ENCODE data around the gene ADGB. TPM values are rescaled to one million over a fixed set of nuclear protein-coding genes. Genes with fewer than 3 reads are reported as not detected.
"Not testable (repeated sequence)": the region's sequence is repeated elsewhere in the genome, so short reads cannot be mapped to it uniquely, and the experiment has no call there.

ADGB gene
- total RNA-seq, 1 experiment from 2014 or later: not detected

DNA sequence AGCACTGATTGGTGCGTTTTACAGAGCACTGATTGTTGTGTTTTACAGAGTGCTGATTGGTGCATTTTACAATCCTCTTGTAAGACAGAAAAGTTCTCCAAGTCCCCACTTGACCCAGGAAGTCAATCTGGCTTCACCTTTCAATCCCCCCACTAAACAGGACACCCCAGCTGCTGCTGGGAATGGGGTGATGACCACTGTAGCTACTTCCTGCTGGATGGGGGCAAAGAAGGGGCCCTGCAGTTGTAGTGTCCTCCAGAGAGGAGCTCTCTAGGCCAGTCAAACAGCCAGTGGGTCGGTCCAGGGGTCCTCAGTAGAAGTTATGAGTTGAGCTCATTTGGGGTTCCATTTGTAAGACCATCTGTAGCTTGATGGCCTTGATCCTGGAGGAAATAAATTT lies 194.4 kb downstream of the ADGB start:
- DNase-seq (ENCODE audit: low read depth, low spot score); H3K4me2 ChIP-seq (ENCODE audit: low read length); POLR2A ChIA-PET; BruUV-seq (replicated peaks); H3K9me3 ChIP-seq (ENCODE audit: control insufficient read depth in 1 of 2, insufficient read depth in 1 of 2, low read depth in 1 of 2, low read length in 2 of 2); intact Hi-C loops (cut with micrococcal nuclease); H3K4me1 ChIP-seq (ENCODE audit: control insufficient read depth in 1 of 2, insufficient read depth in 2 of 2, low read length in 2 of 2); H3K36me3 ChIP-seq (ENCODE audit: control insufficient read depth in 1 of 2, insufficient read depth in 2 of 2, low read length in 2 of 2); H3K9ac ChIP-seq (ENCODE audit: low read length); H2AFZ ChIP-seq (ENCODE audit: low read depth, low read length, poor library complexity, severe bottlenecking); ATAC-seq; H3K9me2 ChIP-seq (ENCODE audit: insufficient read depth); CTCF ChIA-PET; H3K4me3 ChIP-seq (replicated peaks in 1 of 2; ENCODE audit: low read depth in 1 of 2, low read length in 2 of 2); H3K79me2 ChIP-seq (ENCODE audit: insufficient read depth, low read length); H4K20me1 ChIP-seq (ENCODE audit: insufficient read depth); RAD21 ChIA-PET (ENCODE audit: low non-redundant PET in 1 of 2, low total read pairs in 2 of 2, uncharacterized antibody in 2 of 2, unreplicated experiment in 2 of 2); H3K27ac ChIP-seq (ENCODE audit: low read depth, low read length); H3K27me3 ChIP-seq (ENCODE audit: insufficient read depth, low read length): not testable (repeated sequence)

DNA sequence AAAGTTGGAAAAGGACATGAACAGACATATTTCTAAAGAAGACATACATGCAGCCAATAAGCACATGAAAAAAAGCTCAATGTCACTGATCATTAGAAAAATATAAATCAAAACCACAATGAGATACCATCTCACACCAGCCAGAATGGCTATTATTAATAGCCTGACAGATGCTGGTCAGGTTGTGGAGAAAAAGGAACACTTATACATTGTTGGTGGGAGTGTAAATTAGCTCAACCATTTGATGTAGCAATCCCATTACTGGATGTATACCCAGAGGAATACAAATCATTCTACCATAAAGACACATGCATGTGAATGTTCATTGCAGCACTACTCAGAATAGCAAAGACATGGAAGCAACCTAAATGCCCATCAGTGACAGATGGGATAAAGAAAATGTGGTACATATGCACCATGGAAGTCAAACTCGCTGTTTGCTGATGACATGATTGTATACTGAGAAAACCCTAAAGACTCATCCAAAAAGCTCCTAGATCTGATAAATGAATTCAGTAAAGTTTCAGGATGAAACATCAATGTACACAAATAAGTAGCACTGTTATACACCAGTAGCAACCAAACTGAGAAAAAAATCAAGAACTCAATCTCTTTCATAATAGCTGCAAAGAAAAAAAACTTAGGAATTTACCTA lies 196.8 kb downstream of the ADGB start:
- Histone ChIP-seq H4K20me1 (ENCODE audit: insufficient read depth) (no peaks in the 10 kb centered on the region), H3K4me1 (ENCODE audit: control insufficient read depth in 1 of 2, insufficient read depth in 2 of 2, low read length in 2 of 2) (no peaks in the 10 kb centered on the region), H3K79me2 (ENCODE audit: insufficient read depth, low read length) (no peaks in the 10 kb centered on the region), H3K9ac (ENCODE audit: low read length) (no peak overlapping the region), H3K9me3 (ENCODE audit: control insufficient read depth in 1 of 2, insufficient read depth in 1 of 2, low read depth in 1 of 2, low read length in 2 of 2) (peaks cover 3 to 7% of the 10 kb centered on the region in 2 experiments; a peak in 1 of 4 replicates), H3K9me2 (ENCODE audit: insufficient read depth) (no peaks in the 10 kb centered on the region), H3K27ac (ENCODE audit: low read depth, low read length) (no peak overlapping the region), H3K4me3 (replicated peaks in 1 of 2; ENCODE audit: low read depth in 1 of 2, low read length in 2 of 2) (no peak overlapping the region), H2AFZ (ENCODE audit: low read depth, low read length, poor library complexity, severe bottlenecking) (no peak overlapping the region), H3K36me3 (ENCODE audit: control insufficient read depth in 1 of 2, insufficient read depth in 2 of 2, low read length in 2 of 2) (no peaks in the 10 kb centered on the region), H3K4me2 (ENCODE audit: low read length) (no peak overlapping the region), H3K27me3 (ENCODE audit: insufficient read depth, low read length) (no peaks in the 10 kb centered on the region)
- intact Hi-C loops (cut with micrococcal nuclease): no loop called here
- ChIA-PET POLR2A (no interaction called here), CTCF (no interaction called here), RAD21 (ENCODE audit: low non-redundant PET in 1 of 2, low total read pairs in 2 of 2, uncharacterized antibody in 2 of 2, unreplicated experiment in 2 of 2) (no interaction called here)
- BruUV-seq (replicated peaks): no TSS peak
- DNase-seq (ENCODE audit: low read depth, low spot score): no peak
- no peak for ATAC-seq
- TF ChIP-seq, protein P1, sequence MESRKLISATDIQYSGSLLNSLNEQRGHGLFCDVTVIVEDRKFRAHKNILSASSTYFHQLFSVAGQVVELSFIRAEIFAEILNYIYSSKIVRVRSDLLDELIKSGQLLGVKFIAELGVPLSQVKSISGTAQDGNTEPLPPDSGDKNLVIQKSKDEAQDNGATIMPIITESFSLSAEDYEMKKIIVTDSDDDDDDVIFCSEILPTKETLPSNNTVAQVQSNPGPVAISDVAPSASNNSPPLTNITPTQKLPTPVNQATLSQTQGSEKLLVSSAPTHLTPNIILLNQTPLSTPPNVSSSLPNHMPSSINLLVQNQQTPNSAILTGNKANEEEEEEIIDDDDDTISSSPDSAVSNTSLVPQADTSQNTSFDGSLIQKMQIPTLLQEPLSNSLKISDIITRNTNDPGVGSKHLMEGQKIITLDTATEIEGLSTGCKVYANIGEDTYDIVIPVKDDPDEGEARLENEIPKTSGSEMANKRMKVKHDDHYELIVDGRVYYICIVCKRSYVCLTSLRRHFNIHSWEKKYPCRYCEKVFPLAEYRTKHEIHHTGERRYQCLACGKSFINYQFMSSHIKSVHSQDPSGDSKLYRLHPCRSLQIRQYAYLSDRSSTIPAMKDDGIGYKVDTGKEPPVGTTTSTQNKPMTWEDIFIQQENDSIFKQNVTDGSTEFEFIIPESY (IDR thresholded peaks at IDR 0.05; ENCODE audit: extremely low read depth, insufficient replicate concordance, low read length): no peak
- TF ChIP-seq RAD21 (IDR thresholded peaks at IDR 0.05; ENCODE audit: low read depth) (no peak), POLR2AphosphoS5 (IDR thresholded peaks at IDR 0.05; ENCODE audit: low read depth, low read length) (no peak), CEBPB (IDR thresholded peaks at IDR 0.05; ENCODE audit: low read depth) (no peak), JUND (IDR thresholded peaks at IDR 0.05) (no peak), EZH2 (IDR thresholded peaks at IDR 0.05) (no peak), CBX3 (IDR thresholded peaks at IDR 0.05; ENCODE audit: low read depth) (no peak), ELF1 (IDR thresholded peaks at IDR 0.05; ENCODE audit: borderline replicate concordance, low read depth) (no peak), POLR2A (IDR thresholded peaks at IDR 0.05; ENCODE audit: borderline replicate concordance, extremely low read depth, insufficient read depth, insufficient read length) (no peak), FOSL1 (IDR thresholded peaks at IDR 0.05; ENCODE audit: low read depth) (no peak), SRF (IDR thresholded peaks at IDR 0.05; ENCODE audit: low read depth) (no peak), SIN3A (IDR thresholded peaks at IDR 0.05; ENCODE audit: low read depth) (no peak), EGR1 (IDR thresholded peaks at IDR 0.05; ENCODE audit: low read depth) (no peak), ZFX (IDR thresholded peaks at IDR 0.05) (no peak)
- TF ChIP-seq, protein P2, sequence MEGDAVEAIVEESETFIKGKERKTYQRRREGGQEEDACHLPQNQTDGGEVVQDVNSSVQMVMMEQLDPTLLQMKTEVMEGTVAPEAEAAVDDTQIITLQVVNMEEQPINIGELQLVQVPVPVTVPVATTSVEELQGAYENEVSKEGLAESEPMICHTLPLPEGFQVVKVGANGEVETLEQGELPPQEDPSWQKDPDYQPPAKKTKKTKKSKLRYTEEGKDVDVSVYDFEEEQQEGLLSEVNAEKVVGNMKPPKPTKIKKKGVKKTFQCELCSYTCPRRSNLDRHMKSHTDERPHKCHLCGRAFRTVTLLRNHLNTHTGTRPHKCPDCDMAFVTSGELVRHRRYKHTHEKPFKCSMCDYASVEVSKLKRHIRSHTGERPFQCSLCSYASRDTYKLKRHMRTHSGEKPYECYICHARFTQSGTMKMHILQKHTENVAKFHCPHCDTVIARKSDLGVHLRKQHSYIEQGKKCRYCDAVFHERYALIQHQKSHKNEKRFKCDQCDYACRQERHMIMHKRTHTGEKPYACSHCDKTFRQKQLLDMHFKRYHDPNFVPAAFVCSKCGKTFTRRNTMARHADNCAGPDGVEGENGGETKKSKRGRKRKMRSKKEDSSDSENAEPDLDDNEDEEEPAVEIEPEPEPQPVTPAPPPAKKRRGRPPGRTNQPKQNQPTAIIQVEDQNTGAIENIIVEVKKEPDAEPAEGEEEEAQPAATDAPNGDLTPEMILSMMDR (IDR thresholded peaks at IDR 0.05 in 2 of 3, conservative IDR thresholded peaks at IDR 0.05 in 1 of 3; ENCODE audit: borderline replicate concordance in 1 of 3, insufficient read depth in 1 of 3, low read depth in 2 of 3, low read length in 2 of 3): no peak
- TF ChIP-seq, protein P3, sequence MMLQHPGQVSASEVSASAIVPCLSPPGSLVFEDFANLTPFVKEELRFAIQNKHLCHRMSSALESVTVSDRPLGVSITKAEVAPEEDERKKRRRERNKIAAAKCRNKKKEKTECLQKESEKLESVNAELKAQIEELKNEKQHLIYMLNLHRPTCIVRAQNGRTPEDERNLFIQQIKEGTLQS (IDR thresholded peaks at IDR 0.05): no peak
- TF ChIP-seq, protein P4, sequence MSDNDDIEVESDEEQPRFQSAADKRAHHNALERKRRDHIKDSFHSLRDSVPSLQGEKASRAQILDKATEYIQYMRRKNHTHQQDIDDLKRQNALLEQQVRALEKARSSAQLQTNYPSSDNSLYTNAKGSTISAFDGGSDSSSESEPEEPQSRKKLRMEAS (IDR thresholded peaks at IDR 0.05): no peak

Measured in HCT116 (cell line).